ENCODE measurements around the gene TMEM184B. TPM values are rescaled to one million over a fixed set of nuclear protein-coding genes. Genes with fewer than 3 reads are reported as not detected.

The TMEM184B gene
- total and polyA plus RNA-seq, 10 donors = 5.0 to 105 (median 45.1) TPM

DNA sequence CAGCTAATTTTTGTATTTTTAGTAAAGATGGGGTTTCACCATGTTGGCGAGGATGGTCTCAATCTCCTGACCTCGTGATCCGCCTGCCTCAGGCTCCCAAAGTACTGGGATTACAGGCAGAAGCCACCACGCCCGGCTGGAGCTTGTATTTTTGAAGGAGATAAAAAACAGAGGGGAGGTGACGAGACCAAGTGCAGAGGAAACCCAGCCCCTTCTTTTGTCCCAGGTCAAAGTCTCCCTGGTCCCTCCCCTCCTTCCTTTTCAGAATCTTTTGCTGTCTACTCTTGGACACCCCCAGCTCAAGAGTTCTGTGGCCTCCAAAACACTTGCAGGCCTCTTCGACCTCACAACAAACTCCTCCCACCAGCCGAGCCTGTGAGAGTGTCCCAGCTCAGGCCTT lies 12.2 kb upstream of the TMEM184B start:
- no peaks in the 10 kb centered on the region for H3K27me3 ChIP-seq (replicated peaks in 1 of 7)
- no peaks in the 10 kb centered on the region for H3K9me3 ChIP-seq
- H3K4me1 ChIP-seq = peaks cover 0 to 20% (median 8%) of the 10 kb centered on the region in 6 donors
- intact Hi-C loops (cut with DNase I; ENCODE audit: low total_unique reads) = no loop called here
- TF ChIP-seq POLR2AphosphoS5 (IDR thresholded peaks at IDR 0.05) = no peak
- no peak for TF ChIP-seq POLR2A (IDR thresholded peaks at IDR 0.05)
- no peak overlapping the region for H3K4me3 ChIP-seq
- 69 to 76% (median 73%) methylated on average over 8 of the region's 8 CpGs for WGBS, 5 donors
- DNase-seq = no peak
- H3K36me3 ChIP-seq = peaks cover 0 to 7% (median 0%) of the 10 kb centered on the region in 6 donors
- no peak overlapping the region for H3K27ac ChIP-seq

DNA sequence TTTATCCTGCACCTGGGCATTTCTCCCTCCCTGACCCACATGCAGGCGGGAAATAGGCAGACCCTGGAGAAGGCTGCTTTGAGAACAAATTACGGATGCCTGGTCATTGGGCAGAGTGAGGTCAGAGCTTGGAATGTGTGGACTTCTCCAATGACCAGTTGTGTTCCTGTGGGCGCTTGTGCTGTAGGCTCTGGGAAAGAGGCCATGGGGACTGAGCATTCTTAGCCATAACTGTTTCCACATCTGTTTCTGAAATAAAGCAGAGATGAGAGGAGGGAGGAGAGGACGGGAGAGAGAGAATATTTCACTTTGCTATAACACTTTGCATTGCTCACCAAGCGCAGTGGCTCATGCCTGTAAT lies 11.2 kb upstream of the TMEM184B start:
- WGBS, 5 donors = 72 to 83% (median 80%) methylated on average over 5 of the region's 5 CpGs
- Histone ChIP-seq H3K27me3 (replicated peaks in 1 of 7) (no peaks in the 10 kb centered on the region), H3K4me1 (peaks cover 0 to 10% (median 4%) of the 10 kb centered on the region in 6 donors), H3K36me3 (no peaks in the 10 kb centered on the region), H3K4me3 (no peak overlapping the region), H3K27ac (peak overlapping the region in 5 of 8 donors; percentile 1 to 41 (median 12)), H3K9me3 (no peaks in the 10 kb centered on the region)
- DNase-seq = no peak
- intact Hi-C loops (cut with DNase I; ENCODE audit: low total_unique reads) = no loop called here
- peak in 1 of 3 donors; percentile 20 for TF ChIP-seq POLR2AphosphoS5 (IDR thresholded peaks at IDR 0.05)
- TF ChIP-seq, protein P1, sequence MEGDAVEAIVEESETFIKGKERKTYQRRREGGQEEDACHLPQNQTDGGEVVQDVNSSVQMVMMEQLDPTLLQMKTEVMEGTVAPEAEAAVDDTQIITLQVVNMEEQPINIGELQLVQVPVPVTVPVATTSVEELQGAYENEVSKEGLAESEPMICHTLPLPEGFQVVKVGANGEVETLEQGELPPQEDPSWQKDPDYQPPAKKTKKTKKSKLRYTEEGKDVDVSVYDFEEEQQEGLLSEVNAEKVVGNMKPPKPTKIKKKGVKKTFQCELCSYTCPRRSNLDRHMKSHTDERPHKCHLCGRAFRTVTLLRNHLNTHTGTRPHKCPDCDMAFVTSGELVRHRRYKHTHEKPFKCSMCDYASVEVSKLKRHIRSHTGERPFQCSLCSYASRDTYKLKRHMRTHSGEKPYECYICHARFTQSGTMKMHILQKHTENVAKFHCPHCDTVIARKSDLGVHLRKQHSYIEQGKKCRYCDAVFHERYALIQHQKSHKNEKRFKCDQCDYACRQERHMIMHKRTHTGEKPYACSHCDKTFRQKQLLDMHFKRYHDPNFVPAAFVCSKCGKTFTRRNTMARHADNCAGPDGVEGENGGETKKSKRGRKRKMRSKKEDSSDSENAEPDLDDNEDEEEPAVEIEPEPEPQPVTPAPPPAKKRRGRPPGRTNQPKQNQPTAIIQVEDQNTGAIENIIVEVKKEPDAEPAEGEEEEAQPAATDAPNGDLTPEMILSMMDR (IDR thresholded peaks at IDR 0.05 in 8 of 11, conservative IDR thresholded peaks at IDR 0.05 in 3 of 11) = no peak

DNA sequence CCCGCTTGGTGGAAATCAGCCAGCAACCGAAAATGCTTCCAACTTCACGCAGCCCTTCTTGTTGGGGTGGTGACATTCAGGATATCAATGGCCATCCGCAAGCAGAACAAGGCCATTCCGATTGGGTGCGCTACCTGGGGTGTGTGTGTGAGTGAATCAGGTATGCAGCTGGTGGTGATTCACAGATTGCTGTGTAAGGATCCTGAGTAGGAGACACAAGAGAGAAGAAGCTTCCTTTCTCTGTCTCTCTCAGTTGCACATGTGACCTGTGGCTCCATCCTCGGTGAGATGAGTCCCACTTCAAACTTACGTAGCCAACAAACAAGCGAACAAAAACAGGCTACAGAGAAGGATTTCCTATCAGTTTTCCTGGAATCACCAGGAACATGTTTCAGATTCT lies 9.6 kb upstream of the TMEM184B start:
- TF ChIP-seq POLR2A (IDR thresholded peaks at IDR 0.05) (no peak), POLR2AphosphoS5 (IDR thresholded peaks at IDR 0.05) (no peak)
- TF ChIP-seq, protein P1 (IDR thresholded peaks at IDR 0.05 in 8 of 11, conservative IDR thresholded peaks at IDR 0.05 in 3 of 11) = no peak
- no peak overlapping the region for H3K27ac ChIP-seq
- WGBS, 5 donors = 80 to 90% (median 85%) methylated on average over 9 of the region's 9 CpGs

DNA sequence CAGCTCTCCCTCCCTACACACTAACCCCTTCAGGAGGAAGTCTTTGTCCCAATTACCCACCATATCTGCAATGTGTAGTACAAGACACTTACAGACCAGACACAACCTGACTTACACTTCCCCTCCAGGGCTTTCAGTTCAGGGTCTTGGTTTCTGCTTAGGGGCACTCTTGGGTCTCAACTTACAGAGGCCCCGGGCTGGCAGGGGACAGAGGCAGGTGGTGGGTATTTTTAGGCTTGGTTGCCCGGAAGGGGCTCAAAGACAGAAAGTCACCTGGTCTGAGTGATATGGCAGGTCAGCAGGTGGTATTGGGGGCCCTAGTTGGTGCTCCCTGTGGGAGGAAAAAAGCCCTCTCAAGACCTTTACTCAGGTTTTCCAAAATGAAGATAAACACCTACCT lies 3.4 kb upstream of the TMEM184B start:
- H3K27me3 ChIP-seq (replicated peaks in 1 of 7) = no peaks in the 10 kb centered on the region
- H3K4me3 ChIP-seq = no peak overlapping the region
- WGBS, 5 donors = 23 to 58% (median 46%) methylated on average over 2 of the region's 2 CpGs
- TF ChIP-seq POLR2AphosphoS5 (IDR thresholded peaks at IDR 0.05) (no peak), POLR2A (IDR thresholded peaks at IDR 0.05) (no peak)
- TF ChIP-seq, protein P1 (IDR thresholded peaks at IDR 0.05 in 8 of 11, conservative IDR thresholded peaks at IDR 0.05 in 3 of 11) = no peak
- no peaks in the 10 kb centered on the region for H3K36me3 ChIP-seq
- H3K27ac ChIP-seq = peak overlapping the region in 2 of 8 donors; percentile 37 to 38
- intact Hi-C loops (cut with DNase I; ENCODE audit: low total_unique reads) = no loop called here
- no peak for DNase-seq
- H3K4me1 ChIP-seq = peaks cover 11 to 23% (median 20%) of the 10 kb centered on the region in 6 donors
- H3K9me3 ChIP-seq = no peaks in the 10 kb centered on the region

More for the DNA sequence above, 9.6 kb upstream of the TMEM184B start:
- no peak for DNase-seq
- no peaks in the 10 kb centered on the region for H3K9me3 ChIP-seq
- H3K36me3 ChIP-seq = no peaks in the 10 kb centered on the region
- no peak overlapping the region for H3K4me3 ChIP-seq
- no peaks in the 10 kb centered on the region for H3K27me3 ChIP-seq (replicated peaks in 1 of 7)
- H3K4me1 ChIP-seq = peaks cover 0 to 10% (median 3%) of the 10 kb centered on the region in 6 donors
- intact Hi-C loops (cut with DNase I; ENCODE audit: low total_unique reads) = no loop called here

Measured in spleen (tissue), 11 donors.